IPS-18c (cell line): ENCODE data around the gene PPFIA3.

Experiments
- H3K4me3 ChIP-seq: 2 replicates; pipeline ENCODE4 v1.7.0; 2013; ENCODE audit warnings: low read depth, mild to moderate bottlenecking, low read length, moderate library complexity; ENCODE audit not compliant: insufficient read depth
- H3K9me3 ChIP-seq: one replicate; pipeline ENCODE4 v1.6.1; 2013; ENCODE audit warnings: mild to moderate bottlenecking, low read length, moderate library complexity; ENCODE audit not compliant: control insufficient read depth, insufficient read depth

PPFIA3 gene

GRCh38 chr19:49097453-49098288 lies 21.7 kb upstream of the PPFIA3 start:
- peaks cover 2% of the 10 kb centered on the region for H3K9me3 ChIP-seq
- H3K4me3 ChIP-seq = no peak overlapping the region

GRCh38 chr19:49098795-49099194 lies 20.5 kb upstream of the PPFIA3 start:
- Histone ChIP-seq H3K4me3 (no peak overlapping the region), H3K9me3 (peaks cover 2% of the 10 kb centered on the region)

- Histone ChIP-seq H3K9me3 (peaks cover 2% of the 10 kb centered on the region), H3K4me3 (no peak overlapping the region)
Observed at GRCh38 chr19:49101160-49101559, 18.2 kb upstream of the PPFIA3 start.

- H3K4me3 ChIP-seq = no peak overlapping the region
- H3K9me3 ChIP-seq = peaks cover 2% of the 10 kb centered on the region
Observed at GRCh38 chr19:49102303-49102702, 17.0 kb upstream of the PPFIA3 start.

- Histone ChIP-seq H3K9me3 (peaks cover 2% of the 10 kb centered on the region), H3K4me3 (no peak overlapping the region)
Observed at GRCh38 chr19:49103331-49104085, 15.8 kb upstream of the PPFIA3 start.

- no peak overlapping the region for H3K4me3 ChIP-seq
- no peaks in the 10 kb centered on the region for H3K9me3 ChIP-seq
Observed at GRCh38 chr19:49104229-49104864, 15.0 kb upstream of the PPFIA3 start.

GRCh38 chr19:49106648-49107135 lies 12.7 kb upstream of the PPFIA3 start:
- H3K9me3 ChIP-seq = no peaks in the 10 kb centered on the region
- H3K4me3 ChIP-seq = no peak overlapping the region

GRCh38 chr19:49107625-49108459 lies 11.5 kb upstream of the PPFIA3 start:
- H3K4me3 ChIP-seq = no peak overlapping the region

GRCh38 chr19:49109051-49109450 lies 10.3 kb upstream of the PPFIA3 start:
- Histone ChIP-seq H3K4me3 (no peak overlapping the region), H3K9me3 (no peaks in the 10 kb centered on the region)

More at GRCh38 chr19:49107625-49108459, 11.5 kb upstream of the PPFIA3 start:
- H3K9me3 ChIP-seq = no peaks in the 10 kb centered on the region

GRCh38 chr19:49109569-49110233 lies 9.6 kb upstream of the PPFIA3 start:
- Histone ChIP-seq H3K9me3 (no peaks in the 10 kb centered on the region), H3K4me3 (no peak overlapping the region)

GRCh38 chr19:49110567-49110966 lies 8.8 kb upstream of the PPFIA3 start:
- H3K9me3 ChIP-seq = no peaks in the 10 kb centered on the region

GRCh38 chr19:49111218-49111998 lies 7.9 kb upstream of the PPFIA3 start:
- Histone ChIP-seq H3K4me3 (no peak overlapping the region), H3K9me3 (no peaks in the 10 kb centered on the region)

More at GRCh38 chr19:49110567-49110966, 8.8 kb upstream of the PPFIA3 start:
- no peak overlapping the region for H3K4me3 ChIP-seq

GRCh38 chr19:49113762-49114629 lies 5.3 kb upstream of the PPFIA3 start, which contains the start of gene LIN7B:
Gene LIN7B, plus strand, starts transcription at chr19:49114370. Its CDS starts 35 bp downstream, at chr19:49114405.
- no peaks in the 10 kb centered on the region for H3K9me3 ChIP-seq
- H3K4me3 ChIP-seq = peak within 1 kb of the TSS; percentile 79

GRCh38 chr19:49114630-49115363 lies 4.5 kb upstream of the PPFIA3 start:
- Histone ChIP-seq H3K4me3 (peak overlapping the region; percentile 79), H3K9me3 (no peaks in the 10 kb centered on the region)
